HepG2 (cell line): ENCODE results near the gene CALML4. TPM values are rescaled to one million over a fixed set of nuclear protein-coding genes. Genes with fewer than 3 reads are reported as not detected.
"Not testable (repeated sequence)": the region's sequence is repeated elsewhere in the genome, so short reads cannot be mapped to it uniquely, and the experiment has no call there.

Experiments
- ATAC-seq: fragments of 200-7000 bp; cut with Tn5 transposase; 3 replicates; pipeline ENCODE4 v1.9.1; 2020; ENCODE audit warnings: mild to moderate bottlenecking, moderate library complexity
- BruUV-seq: library from RNA; stranded (reverse); fragments of 400-500 nt; replicated peaks from 2 replicates; lab custom pipeline; 2021; lab: Mats Ljungman, UMichigan
- CTCF ChIA-PET: fragments of 300-600 bp; formaldehyde crosslinking; extraction: SDS; loops from one replicate; lab custom pipeline; 2021; ENCODE audit warnings: low total read pairs, inconsistent platforms, low intra/inter-chr PET ratio; lab: Yijun Ruan, JAX
- POLR2A ChIA-PET: fragments of 350-600 bp; sonication (Branson Sonifier 250); formaldehyde crosslinking; loops from one replicate; lab custom pipeline; 2020; ENCODE audit warnings: antibody characterized with exemption, inconsistent platforms; lab: Yijun Ruan, JAX
- DNase-seq: peaks from one replicate; pipeline ENCODE4 v3.0.0-alpha.2; 2015; ENCODE audit warnings: low spot score
- FAIRE-seq: peaks from 3 replicates; lab custom pipeline; 2011; peaks lifted over from hg19 to GRCh38; lab: Jason Lieb, UNC
- H2AFZ ChIP-seq: one replicate; pipeline ENCODE4 v1.6.1; 2011; ENCODE audit warnings: low read length, inconsistent platforms
- H3K27ac ChIP-seq: fragments of 300-600 bp; 3 replicates; pipeline ENCODE4 v1.8.0; 2011; ENCODE audit warnings: mixed run types, mild to moderate bottlenecking, mixed read lengths, low read length, inconsistent platforms; ENCODE audit not compliant: insufficient read depth; ENCODE audit errors: extremely low read length
- H3K27me3 ChIP-seq, 2 experiments: fragments of 200-600 bp in 1 of 2; 2 replicates in 1 of 2; 3 replicates in 1 of 2; pipeline versions ENCODE4 v1.6.0 to v1.8.0; 2011; ENCODE audit warnings: low read length in 2 of 2, mild to moderate bottlenecking in 2 of 2, moderate library complexity in 2 of 2, inconsistent platforms in 1 of 2; ENCODE audit not compliant: insufficient read depth in 2 of 2, control insufficient read depth in 1 of 2
- H3K36me3 ChIP-seq, 2 experiments: fragments of 200-600 bp in 1 of 2; replicated peaks in 1 of 2; 2 replicates in 1 of 2; 3 replicates in 1 of 2; pipeline versions ENCODE4 v1.5.1 to v1.8.0; 2011; ENCODE audit warnings: low read length in 2 of 2, inconsistent platforms in 1 of 2; ENCODE audit not compliant: insufficient read depth in 2 of 2, control insufficient read depth in 1 of 2
- H3K4me1 ChIP-seq: 2 replicates; pipeline ENCODE4 v1.5.1; 2012; ENCODE audit warnings: low read length, inconsistent platforms; ENCODE audit not compliant: insufficient read depth
- H3K4me2 ChIP-seq: 2 replicates; pipeline ENCODE4 v1.6.0; 2011; ENCODE audit warnings: low read depth, low read length, inconsistent platforms
- H3K4me3 ChIP-seq, 3 experiments: fragments of 200-600 bp in 1 of 3; sonication (generic), shearing (Covaris generic) in 1 of 3; replicated peaks in 1 of 3; 2 replicates each; pipeline ENCODE4 v1.5.1; 2011 to 2016; ENCODE audit warnings: low read length in 3 of 3, inconsistent platforms in 2 of 3, low read depth in 2 of 3, mild to moderate bottlenecking in 2 of 3, control low read depth in 1 of 3, mixed read lengths in 1 of 3; ENCODE audit not compliant: insufficient read depth in 1 of 3
- H3K79me2 ChIP-seq: one replicate; pipeline ENCODE4 v1.6.1; 2011; ENCODE audit warnings: low read length, inconsistent platforms; ENCODE audit not compliant: insufficient read depth
- H3K9ac ChIP-seq: 2 replicates; pipeline ENCODE4 v1.6.0; 2011; ENCODE audit warnings: mild to moderate bottlenecking, low read depth, low read length, inconsistent platforms; ENCODE audit not compliant: insufficient read depth
- H3K9me3 ChIP-seq: 2 replicates; pipeline ENCODE4 v1.5.1; 2012; ENCODE audit warnings: mild to moderate bottlenecking, low read length
- H4K20me1 ChIP-seq: 2 replicates; pipeline ENCODE4 v1.6.0; 2011; ENCODE audit warnings: inconsistent platforms, mild to moderate bottlenecking, low read length, moderate library complexity; ENCODE audit not compliant: insufficient read depth
- WGBS: methylation state at CpG from one replicate; pipeline ENCODE4 v1.1.6; 2017; ENCODE audit warnings: low lambda C conversion rate; 5-methylcytosine and 5-hydroxymethylcytosine counted together
- in situ Hi-C: cut with HindIII; loops from 2 replicates; pipeline ENCODE4 v1.10.0; 2017; ENCODE audit warnings: low pct_unique_long_range_greater_than_20kb; ENCODE audit not compliant: extremely low pct_ligation_motif_present
- intact Hi-C: fragments of 100-400 bp; cut with micrococcal nuclease; formaldehyde crosslinking; loops from one replicate; pipeline ENCODE4 v1.10.0; 2022; ENCODE audit not compliant: unreplicated experiment
- polyA plus RNA-seq, 8 experiments: library from polyadenylated mRNA; depleted of rRNA in 3 of 8; stranded (reverse) in 7 of 8; unstranded in 1 of 8; fragments of >200 nt; fragmentation: Illumina TruSeq in 4 of 8; extraction: Trizol in 4 of 8; gene quantifications; 2 replicates each; pipeline versions ENCODE4 v1.2.1 to v1.2.3, GENCODE V29; 2011 to 2016; ENCODE audit warnings: low read depth in 4 of 8, missing spikeins in 1 of 8, mixed read lengths in 1 of 8; ENCODE audit not compliant: insufficient read depth in 1 of 8
- total RNA-seq, 5 experiments: library from RNA; depleted of rRNA; stranded (reverse); fragments of >200 nt; fragmentation: Illumina TruSeq; extraction: Trizol; gene quantifications; 2 replicates each; pipeline ENCODE4 v1.2.3, GENCODE V29; 2016; ENCODE audit warnings: low read depth in 1 of 5
- TF ChIP-seq, protein P1 (sequence below): sonication (generic); formaldehyde crosslinking; IDR thresholded peaks from 2 replicates; pipeline ENCODE4 v1.5.1; 2020; ENCODE audit warnings: mild to moderate bottlenecking, missing genetic modification reagents, moderate library complexity
- TF ChIP-seq, protein P2 (sequence below): sonication (generic); formaldehyde crosslinking; conservative IDR thresholded peaks from 2 replicates; pipeline ENCODE4 v1.8.1; 2023; ENCODE audit warnings: missing genetic modification reagents

CALML4 gene
- total and polyA plus RNA-seq, 2 of the 13 experiments (the other 11 are each of a cell fraction or from before 2014, with no cell fraction given), result 3.6 to 8.7 TPM

DNA sequence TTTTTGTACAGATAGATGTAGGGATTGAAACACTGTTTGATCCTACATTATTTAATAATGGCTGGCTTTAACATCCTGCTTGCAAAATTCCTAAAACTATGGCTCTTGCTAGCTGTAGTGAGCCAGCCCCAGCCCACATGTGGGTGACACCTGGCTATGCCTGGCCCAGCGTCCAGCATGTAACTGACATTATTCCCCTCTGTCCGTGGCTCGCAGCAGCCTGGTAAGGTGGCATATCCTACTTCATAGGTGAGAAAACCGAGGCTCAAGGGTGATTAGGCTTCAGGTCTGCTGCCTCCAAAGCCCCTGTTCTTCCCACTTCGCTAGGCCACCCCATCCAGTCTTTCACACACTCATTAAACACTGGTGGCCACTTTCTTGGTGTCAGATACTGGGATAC, 1.6 kb downstream of the CALML4 start (continued):
- TF ChIP-seq, protein P1, sequence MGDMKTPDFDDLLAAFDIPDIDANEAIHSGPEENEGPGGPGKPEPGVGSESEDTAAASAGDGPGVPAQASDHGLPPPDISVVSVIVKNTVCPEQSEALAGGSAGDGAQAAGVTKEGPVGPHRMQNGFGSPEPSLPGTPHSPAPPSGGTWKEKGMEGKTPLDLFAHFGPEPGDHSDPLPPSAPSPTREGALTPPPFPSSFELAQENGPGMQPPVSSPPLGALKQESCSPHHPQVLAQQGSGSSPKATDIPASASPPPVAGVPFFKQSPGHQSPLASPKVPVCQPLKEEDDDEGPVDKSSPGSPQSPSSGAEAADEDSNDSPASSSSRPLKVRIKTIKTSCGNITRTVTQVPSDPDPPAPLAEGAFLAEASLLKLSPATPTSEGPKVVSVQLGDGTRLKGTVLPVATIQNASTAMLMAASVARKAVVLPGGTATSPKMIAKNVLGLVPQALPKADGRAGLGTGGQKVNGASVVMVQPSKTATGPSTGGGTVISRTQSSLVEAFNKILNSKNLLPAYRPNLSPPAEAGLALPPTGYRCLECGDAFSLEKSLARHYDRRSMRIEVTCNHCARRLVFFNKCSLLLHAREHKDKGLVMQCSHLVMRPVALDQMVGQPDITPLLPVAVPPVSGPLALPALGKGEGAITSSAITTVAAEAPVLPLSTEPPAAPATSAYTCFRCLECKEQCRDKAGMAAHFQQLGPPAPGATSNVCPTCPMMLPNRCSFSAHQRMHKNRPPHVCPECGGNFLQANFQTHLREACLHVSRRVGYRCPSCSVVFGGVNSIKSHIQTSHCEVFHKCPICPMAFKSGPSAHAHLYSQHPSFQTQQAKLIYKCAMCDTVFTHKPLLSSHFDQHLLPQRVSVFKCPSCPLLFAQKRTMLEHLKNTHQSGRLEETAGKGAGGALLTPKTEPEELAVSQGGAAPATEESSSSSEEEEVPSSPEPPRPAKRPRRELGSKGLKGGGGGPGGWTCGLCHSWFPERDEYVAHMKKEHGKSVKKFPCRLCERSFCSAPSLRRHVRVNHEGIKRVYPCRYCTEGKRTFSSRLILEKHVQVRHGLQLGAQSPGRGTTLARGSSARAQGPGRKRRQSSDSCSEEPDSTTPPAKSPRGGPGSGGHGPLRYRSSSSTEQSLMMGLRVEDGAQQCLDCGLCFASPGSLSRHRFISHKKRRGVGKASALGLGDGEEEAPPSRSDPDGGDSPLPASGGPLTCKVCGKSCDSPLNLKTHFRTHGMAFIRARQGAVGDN (CRISPR knock-in tag), result no peak
- TF ChIP-seq, protein P2, sequence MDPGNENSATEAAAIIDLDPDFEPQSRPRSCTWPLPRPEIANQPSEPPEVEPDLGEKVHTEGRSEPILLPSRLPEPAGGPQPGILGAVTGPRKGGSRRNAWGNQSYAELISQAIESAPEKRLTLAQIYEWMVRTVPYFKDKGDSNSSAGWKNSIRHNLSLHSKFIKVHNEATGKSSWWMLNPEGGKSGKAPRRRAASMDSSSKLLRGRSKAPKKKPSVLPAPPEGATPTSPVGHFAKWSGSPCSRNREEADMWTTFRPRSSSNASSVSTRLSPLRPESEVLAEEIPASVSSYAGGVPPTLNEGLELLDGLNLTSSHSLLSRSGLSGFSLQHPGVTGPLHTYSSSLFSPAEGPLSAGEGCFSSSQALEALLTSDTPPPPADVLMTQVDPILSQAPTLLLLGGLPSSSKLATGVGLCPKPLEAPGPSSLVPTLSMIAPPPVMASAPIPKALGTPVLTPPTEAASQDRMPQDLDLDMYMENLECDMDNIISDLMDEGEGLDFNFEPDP (CRISPR knock-in tag), result 0 out of 2 replicates have a peak, but pooled peaks have one; percentile 38

DNA sequence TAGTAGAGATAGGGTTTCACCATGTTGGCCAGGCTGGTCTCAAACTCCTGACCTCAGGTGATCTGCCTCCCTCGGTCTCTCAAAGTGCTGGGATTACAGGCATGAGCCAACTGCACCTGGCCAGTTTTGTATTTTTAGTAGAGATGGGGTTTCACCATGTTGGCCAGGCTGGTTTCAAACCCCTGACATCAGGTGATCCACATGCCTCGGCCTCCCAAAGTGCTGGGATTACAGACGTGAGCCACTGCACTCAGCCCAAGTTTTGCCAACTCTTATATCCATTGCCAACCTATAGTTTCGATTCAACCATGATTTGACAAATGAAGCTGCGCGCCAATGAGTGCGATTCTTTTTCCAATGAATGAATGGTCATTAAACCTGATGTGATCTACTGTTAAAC, 2.1 kb downstream of the CALML4 start:
- peaks cover 56% of the 10 kb centered on the region for H3K4me1 ChIP-seq
- WGBS, result 96% methylated on average over 7 of the region's 7 CpGs
- FAIRE-seq, H3K79me2 ChIP-seq, H3K9me3 ChIP-seq, H3K4me2 ChIP-seq, H4K20me1 ChIP-seq, DNase-seq, H3K36me3 ChIP-seq, POLR2A ChIA-PET, intact Hi-C loops, H3K27me3 ChIP-seq, BruUV-seq, H2AFZ ChIP-seq, H3K4me3 ChIP-seq, in situ Hi-C loops, CTCF ChIA-PET, H3K27ac ChIP-seq, ATAC-seq, H3K9ac ChIP-seq: not testable (repeated sequence)
